GM12878 (cell line): ENCODE results near the gene HOXD1.

ENCODE experiments used
- CBX5 ChIP-seq: sonication (generic); IDR thresholded peaks from 2 replicates; pipeline ENCODE4 v1.6.1; 2016; ENCODE audit warnings: low read depth, moderate library complexity, mild to moderate bottlenecking, inconsistent platforms
- ETV6 ChIP-seq, 2 experiments: fragments of 450-650 bp in 1 of 2; IDR thresholded peaks in 1 of 2; conservative IDR thresholded peaks in 1 of 2; 2 replicates each; pipeline ENCODE4 v1.6.1; 2014; ENCODE audit warnings: antibody characterized with exemption in 1 of 2, borderline replicate concordance in 1 of 2, low read depth in 1 of 2, mild to moderate bottlenecking in 1 of 2, moderate library complexity in 1 of 2
- EZH2 ChIP-seq: IDR thresholded peaks from 2 replicates; pipeline ENCODE4 v1.6.1; 2012; ENCODE audit warnings: low read depth, mild to moderate bottlenecking, control low read depth, inconsistent platforms, low read length, borderline replicate concordance; ENCODE audit not compliant: control insufficient read depth
- HDAC6 ChIP-seq: fragments of 200-600 bp; sonication (generic); IDR thresholded peaks from one replicate; pipeline ENCODE4 v1.8.0; 2017; ENCODE audit warnings: antibody characterized with exemption; ENCODE audit not compliant: unreplicated experiment
- KDM1A ChIP-seq: fragments of 200-600 bp; sonication (generic); IDR thresholded peaks from 2 replicates; pipeline ENCODE4 v1.6.1; 2016; ENCODE audit warnings: borderline replicate concordance
- NR2C2 ChIP-seq: IDR thresholded peaks from 2 replicates; pipeline ENCODE4 v1.6.1; 2011; ENCODE audit warnings: borderline replicate concordance, low read depth; ENCODE audit not compliant: control insufficient read depth, insufficient read length
- NRF1 ChIP-seq: conservative IDR thresholded peaks from 2 replicates; pipeline ENCODE4 v1.6.1; 2011; ENCODE audit warnings: mild to moderate bottlenecking, low read depth, low read length, improper control_type of control experiment
- POLR2A ChIP-seq: IDR thresholded peaks from 2 replicates; pipeline ENCODE4 v1.6.1; 2011; ENCODE audit warnings: low read depth, mild to moderate bottlenecking, low read length
- RBBP5 ChIP-seq: fragments of 200-600 bp; sonication (generic); conservative IDR thresholded peaks from 2 replicates; pipeline ENCODE4 v1.6.1; 2016
- RELA ChIP-seq: fragments of 450-650 bp; IDR thresholded peaks from 2 replicates; pipeline ENCODE4 v1.8.0; 2014; ENCODE audit warnings: borderline replicate concordance; ENCODE audit not compliant: partially characterized antibody
- TF ChIP-seq, protein P1 (sequence below), 3 experiments: IDR thresholded peaks in 2 of 3; conservative IDR thresholded peaks in 1 of 3; 2 replicates each; pipeline ENCODE4 v1.5.1; 2011; ENCODE audit warnings: low read depth in 3 of 3, low read length in 3 of 3, mild to moderate bottlenecking in 3 of 3, control low read depth in 2 of 3, moderate library complexity in 2 of 3, inconsistent platforms in 1 of 3, mixed read lengths in 1 of 3; ENCODE audit not compliant: control insufficient read depth in 2 of 3, insufficient read depth in 1 of 3; ENCODE audit errors: extremely low read depth in 1 of 3
- TF ChIP-seq, protein P2 (sequence below): IDR thresholded peaks from 2 replicates; pipeline ENCODE4 v1.6.1; 2011; ENCODE audit warnings: low read depth, mild to moderate bottlenecking, low read length, moderate library complexity, borderline replicate concordance; ENCODE audit errors: extremely low read depth
- TF ChIP-seq, protein P3 (sequence below): IDR thresholded peaks from 2 replicates; pipeline ENCODE4 v1.6.1; 2012; ENCODE audit warnings: low read depth, low read length, improper control_type of control experiment
- TF ChIP-seq, protein P4 (sequence below): fragments of 450-650 bp; IDR thresholded peaks from 2 replicates; pipeline ENCODE4 v1.6.1; 2016; ENCODE audit warnings: mild to moderate bottlenecking

DNA sequence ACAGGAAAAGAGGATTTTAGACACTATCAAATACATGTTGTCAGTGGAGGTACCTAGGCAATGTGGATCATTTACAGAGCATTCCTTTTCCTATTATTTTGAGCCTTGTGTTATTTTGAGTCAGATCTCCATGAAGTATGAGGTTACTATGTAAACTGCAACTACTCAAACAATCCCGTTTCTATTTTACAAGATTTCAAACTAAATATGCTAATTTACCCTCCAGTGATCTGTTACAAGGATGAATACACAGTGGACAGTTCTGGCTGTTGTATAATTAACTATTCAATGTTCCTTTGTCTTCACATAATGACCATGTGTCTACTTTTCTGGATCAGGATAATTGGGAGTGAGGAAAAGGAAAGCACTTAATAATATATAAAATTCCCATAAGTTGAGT is 4.6 kb downstream of the HOXD1 start:
- TF ChIP-seq, protein P1, sequence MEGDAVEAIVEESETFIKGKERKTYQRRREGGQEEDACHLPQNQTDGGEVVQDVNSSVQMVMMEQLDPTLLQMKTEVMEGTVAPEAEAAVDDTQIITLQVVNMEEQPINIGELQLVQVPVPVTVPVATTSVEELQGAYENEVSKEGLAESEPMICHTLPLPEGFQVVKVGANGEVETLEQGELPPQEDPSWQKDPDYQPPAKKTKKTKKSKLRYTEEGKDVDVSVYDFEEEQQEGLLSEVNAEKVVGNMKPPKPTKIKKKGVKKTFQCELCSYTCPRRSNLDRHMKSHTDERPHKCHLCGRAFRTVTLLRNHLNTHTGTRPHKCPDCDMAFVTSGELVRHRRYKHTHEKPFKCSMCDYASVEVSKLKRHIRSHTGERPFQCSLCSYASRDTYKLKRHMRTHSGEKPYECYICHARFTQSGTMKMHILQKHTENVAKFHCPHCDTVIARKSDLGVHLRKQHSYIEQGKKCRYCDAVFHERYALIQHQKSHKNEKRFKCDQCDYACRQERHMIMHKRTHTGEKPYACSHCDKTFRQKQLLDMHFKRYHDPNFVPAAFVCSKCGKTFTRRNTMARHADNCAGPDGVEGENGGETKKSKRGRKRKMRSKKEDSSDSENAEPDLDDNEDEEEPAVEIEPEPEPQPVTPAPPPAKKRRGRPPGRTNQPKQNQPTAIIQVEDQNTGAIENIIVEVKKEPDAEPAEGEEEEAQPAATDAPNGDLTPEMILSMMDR (IDR thresholded peaks at IDR 0.05 in 2 of 3, conservative IDR thresholded peaks at IDR 0.05 in 1 of 3; ENCODE audit: control insufficient read depth in 2 of 3, extremely low read depth in 1 of 3, insufficient read depth in 1 of 3, low read depth in 3 of 3, low read length in 3 of 3) = no peak
- no peak for TF ChIP-seq KDM1A
- TF ChIP-seq, protein P2, sequence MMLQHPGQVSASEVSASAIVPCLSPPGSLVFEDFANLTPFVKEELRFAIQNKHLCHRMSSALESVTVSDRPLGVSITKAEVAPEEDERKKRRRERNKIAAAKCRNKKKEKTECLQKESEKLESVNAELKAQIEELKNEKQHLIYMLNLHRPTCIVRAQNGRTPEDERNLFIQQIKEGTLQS = no peak
- TF ChIP-seq, protein P3, sequence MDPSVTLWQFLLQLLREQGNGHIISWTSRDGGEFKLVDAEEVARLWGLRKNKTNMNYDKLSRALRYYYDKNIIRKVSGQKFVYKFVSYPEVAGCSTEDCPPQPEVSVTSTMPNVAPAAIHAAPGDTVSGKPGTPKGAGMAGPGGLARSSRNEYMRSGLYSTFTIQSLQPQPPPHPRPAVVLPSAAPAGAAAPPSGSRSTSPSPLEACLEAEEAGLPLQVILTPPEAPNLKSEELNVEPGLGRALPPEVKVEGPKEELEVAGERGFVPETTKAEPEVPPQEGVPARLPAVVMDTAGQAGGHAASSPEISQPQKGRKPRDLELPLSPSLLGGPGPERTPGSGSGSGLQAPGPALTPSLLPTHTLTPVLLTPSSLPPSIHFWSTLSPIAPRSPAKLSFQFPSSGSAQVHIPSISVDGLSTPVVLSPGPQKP = no peak
- no peak for TF ChIP-seq NR2C2
- TF ChIP-seq, protein P4, sequence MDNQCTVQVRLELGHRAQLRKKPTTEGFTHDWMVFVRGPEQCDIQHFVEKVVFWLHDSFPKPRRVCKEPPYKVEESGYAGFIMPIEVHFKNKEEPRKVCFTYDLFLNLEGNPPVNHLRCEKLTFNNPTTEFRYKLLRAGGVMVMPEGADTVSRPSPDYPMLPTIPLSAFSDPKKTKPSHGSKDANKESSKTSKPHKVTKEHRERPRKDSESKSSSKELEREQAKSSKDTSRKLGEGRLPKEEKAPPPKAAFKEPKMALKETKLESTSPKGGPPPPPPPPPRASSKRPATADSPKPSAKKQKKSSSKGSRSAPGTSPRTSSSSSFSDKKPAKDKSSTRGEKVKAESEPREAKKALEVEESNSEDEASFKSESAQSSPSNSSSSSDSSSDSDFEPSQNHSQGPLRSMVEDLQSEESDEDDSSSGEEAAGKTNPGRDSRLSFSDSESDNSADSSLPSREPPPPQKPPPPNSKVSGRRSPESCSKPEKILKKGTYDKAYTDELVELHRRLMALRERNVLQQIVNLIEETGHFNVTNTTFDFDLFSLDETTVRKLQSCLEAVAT = no peak
- no peak for TF ChIP-seq RELA
- no peak for TF ChIP-seq HDAC6
- no peak for TF ChIP-seq NRF1
- TF ChIP-seq CBX5 = no peak
- no peak for TF ChIP-seq RBBP5
- TF ChIP-seq EZH2 = no peak
- TF ChIP-seq POLR2A = no peak
- no peak for TF ChIP-seq ETV6 (conservative IDR thresholded peaks at IDR 0.05 in 1 of 2, IDR thresholded peaks at IDR 0.05 in 1 of 2; ENCODE audit: borderline replicate concordance in 1 of 2, low read depth in 1 of 2)
